ENCODE results near the gene HSPA14.
"Not testable (repeated sequence)": the region's sequence is repeated elsewhere in the genome, so short reads cannot be mapped to it uniquely, and the experiment has no call there.

HSPA14 gene, protein sequence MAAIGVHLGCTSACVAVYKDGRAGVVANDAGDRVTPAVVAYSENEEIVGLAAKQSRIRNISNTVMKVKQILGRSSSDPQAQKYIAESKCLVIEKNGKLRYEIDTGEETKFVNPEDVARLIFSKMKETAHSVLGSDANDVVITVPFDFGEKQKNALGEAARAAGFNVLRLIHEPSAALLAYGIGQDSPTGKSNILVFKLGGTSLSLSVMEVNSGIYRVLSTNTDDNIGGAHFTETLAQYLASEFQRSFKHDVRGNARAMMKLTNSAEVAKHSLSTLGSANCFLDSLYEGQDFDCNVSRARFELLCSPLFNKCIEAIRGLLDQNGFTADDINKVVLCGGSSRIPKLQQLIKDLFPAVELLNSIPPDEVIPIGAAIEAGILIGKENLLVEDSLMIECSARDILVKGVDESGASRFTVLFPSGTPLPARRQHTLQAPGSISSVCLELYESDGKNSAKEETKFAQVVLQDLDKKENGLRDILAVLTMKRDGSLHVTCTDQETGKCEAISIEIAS

DNA sequence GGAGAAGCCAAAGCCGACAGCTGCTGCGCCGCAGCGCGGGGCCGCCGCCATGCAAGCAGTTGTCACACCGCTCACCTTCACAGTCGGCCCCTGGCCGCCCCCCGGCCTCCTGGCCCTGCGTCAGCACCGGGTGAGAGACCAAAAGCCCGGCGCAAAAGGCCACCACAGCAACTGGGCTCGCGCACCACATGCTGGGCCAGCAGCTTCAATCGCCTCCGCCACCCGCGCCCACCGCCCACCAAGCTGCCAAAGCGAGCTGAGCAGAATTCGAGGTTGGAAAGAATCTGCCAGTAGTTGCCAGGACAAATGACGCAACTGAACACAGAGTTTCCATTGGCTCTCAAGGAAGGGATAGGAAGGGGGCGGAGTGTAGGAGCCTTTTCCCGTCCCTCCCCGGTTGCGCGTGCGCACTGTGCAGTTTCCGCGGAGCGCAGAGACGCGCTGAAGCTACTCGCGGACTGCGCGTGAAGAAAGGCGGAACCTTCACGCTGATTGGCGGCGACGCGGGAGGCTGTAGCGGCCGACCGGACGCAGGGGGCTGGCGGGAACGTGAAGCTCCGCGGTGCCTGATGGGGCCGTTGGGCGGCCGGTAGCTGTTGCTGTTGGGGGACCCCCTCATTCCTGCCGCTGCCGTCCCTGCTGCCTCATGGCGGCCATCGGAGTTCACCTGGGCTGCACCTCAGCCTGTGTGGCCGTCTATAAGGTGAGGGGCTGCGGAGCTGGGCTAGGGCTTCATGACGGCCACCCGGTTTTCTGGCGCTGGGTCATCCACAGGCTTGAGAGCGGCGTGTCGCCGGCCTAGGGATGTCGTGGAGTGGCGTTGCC is at the start of gene HSPA14, which contains the start of the genes CDNF and MSANTD7:
TSS of gene HSPA14 (plus strand) at position 550 of the 825 bp plus-strand sequence. CDS start at position 647, 97 bp downstream.
TSS of gene CDNF (minus strand) at position 281 of the 825 bp plus-strand sequence. CDS start at position 190, 91 bp downstream.
TSS of gene MSANTD7 (plus strand) at position 550 of the 825 bp plus-strand sequence. CDS start 3,979 bp downstream, outside the sequence.
- peak; percentile 100 for DNase-seq

DNA sequence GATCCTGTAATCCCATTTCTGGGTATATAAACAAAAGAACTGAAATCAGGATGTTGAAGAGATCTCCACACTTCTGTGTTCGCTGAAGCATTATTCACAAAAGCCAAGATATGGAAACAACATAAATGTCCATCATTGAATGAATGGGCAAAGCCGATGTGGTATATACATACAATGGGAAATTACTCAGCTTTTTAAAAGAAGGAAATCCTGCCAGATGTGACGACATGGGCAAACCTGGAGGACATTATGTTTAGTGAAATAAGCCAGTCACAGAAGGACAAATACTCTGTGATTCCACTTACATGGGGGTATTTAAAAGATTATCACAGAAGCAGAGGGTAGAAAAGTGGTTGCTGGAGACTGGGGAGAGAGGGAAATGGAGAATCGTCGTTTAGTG is 39.5 kb upstream of the HSPA14 start:
- DNase-seq, result no peak

DNA sequence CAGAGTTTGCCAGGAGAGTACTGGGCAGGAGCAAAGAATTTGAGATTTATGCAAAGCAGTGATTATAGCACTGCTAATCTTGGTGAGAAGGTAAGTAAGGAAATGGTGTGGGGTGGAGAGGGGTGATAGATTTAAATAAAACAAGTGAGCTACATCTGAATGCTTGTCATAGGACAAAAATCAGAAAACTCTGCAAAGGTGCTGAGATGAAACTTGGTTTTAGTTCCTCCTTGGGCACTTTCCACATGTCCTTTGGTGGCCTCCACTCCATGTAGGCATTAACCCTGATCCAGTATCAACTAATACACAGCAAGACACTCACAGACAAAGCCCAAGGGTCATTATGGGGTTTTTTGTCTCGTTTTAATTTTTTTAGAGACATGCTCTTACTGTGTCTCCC is 37.7 kb upstream of the HSPA14 start:
- DNase-seq, result no peak

DNA sequence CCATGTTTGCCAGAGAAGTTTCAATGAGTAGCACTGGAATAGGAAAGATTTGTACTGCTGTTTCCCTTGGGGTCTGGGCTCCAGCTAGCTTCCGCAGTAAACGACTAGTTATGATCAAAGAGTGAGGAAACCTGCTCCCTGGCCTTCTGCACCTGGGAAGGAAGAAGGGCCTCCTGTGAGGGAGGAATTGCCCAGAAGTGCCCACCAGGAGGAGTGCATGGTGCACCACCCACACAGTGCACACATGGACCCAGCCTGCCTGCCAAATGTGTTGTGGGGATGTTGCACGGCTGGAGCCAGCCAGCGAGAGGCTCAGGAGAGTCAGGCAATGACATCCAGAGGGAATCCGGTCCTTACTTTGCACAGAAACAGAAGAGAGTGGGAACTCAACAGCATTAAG is 36.4 kb upstream of the HSPA14 start:
- no peak for DNase-seq

DNA sequence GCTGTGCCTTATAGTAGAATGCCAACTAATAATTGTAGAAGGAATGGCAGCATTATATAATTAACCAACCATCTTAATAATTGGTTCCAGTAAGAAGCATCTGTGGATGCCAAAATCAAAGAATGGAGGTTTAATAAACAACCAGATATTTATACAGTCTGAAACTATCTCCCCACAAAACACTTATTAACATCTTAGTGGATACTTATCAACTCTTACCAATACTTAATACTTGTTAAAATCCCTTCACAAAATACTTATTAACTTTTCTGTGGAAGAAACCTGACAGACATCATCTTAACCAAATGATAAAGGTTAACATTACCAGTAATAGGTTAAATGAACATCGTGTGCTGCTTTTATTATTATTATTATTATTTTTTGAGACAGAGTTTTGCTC is 34.3 kb upstream of the HSPA14 start:
- DNase-seq, result no peak

DNA sequence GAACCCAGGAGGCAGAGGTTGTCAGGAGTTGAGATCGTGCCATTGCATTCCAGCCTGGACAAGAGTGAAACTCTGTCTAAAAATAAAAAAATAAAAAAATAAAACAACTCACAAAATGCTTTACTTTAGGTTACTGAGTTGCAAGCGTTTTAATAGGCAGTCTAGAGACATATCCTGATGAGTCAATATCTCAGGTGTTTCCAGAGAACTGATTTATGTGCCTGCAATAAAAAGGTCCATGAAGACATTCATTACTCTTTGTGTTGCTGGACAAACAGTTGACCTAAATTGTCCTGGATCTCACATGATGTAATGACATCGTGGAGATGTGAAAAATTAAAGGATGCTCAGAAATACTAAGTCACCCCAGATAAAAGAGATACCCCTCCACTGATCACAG is 31.8 kb upstream of the HSPA14 start:
- no peak for DNase-seq

DNA sequence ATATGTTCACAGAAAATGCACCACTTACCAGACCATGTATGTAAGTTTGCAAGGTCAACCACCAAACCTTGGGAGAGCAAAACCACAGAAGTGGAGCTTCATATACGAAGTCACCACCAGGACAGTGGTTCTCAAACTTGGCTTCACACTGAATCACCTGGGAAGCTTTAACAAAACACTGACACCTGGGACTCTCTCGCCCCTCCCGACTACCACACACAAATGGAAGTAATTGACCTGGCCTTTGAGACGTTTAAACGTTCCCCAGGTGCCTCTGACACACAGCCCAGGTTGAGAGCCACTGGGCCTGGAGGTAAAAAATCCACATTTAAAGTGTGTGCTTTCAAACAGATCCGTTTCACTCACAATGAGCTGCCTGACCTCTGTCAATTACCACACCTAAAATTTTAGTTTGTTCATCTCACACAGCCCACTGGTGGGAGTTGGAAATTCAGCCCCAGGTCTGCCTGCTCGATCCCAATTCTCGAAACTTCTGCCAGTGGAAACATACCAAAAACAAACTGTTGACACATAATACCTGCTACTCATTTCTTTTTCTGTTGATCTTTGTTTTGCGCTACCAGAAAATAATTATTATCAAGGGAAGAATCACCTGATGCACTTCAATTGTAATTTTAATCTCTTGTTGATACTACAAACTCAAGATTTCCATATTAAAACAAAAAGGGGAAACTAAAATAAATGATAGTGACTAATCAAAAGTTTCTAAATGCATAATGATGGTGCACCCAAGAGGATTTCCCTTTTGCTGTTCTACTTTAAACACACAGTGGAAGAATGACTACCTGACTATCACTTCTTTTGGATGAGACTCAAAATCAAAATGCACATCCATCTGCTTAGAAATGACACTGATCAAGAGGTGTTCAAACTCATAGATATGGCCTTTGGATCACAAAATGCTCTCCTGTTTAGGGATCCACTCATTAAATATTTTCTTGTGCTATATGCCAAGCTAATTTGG is 26.8 kb upstream of the HSPA14 start:
- DNase-seq, result no peak

DNA sequence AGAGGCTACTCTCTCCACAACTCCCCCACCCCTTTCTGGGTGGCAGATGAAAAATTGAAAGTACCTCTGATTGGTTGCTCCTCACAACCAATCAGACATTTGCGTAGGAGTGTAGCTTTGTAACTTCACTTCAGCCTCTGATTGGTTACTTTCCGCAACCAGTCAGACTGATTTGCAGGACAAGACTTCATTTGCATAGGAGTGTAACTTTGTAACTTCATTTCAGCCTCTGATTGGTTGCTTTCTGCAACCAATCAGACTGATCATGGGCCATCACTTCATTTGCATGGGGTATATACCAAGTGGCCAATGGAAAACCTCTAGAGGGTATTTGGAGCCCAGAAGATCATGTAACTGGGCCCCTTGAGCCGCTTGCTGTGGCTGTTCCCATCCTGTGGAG is 25.8 kb upstream of the HSPA14 start:
- no peak for DNase-seq

DNA sequence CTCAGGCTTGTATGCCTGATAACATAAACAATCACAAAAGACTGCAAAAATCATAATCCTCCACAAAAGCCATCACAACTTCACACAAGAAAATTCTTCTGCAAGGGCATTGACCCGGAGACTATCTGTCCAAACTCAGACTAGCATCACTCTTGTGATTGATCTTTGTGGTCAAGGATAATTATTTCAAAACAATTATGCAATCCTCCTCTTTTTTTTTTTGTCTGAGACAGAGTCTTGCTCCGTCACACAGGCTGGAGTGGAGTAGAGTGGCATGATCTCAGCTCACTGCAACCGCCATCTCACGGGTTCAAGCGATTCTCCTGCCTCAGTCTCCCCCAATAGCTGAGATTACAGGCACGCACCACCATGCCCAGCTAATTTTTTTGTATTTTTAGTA is 22.4 kb upstream of the HSPA14 start:
- DNase-seq, result no peak

DNA sequence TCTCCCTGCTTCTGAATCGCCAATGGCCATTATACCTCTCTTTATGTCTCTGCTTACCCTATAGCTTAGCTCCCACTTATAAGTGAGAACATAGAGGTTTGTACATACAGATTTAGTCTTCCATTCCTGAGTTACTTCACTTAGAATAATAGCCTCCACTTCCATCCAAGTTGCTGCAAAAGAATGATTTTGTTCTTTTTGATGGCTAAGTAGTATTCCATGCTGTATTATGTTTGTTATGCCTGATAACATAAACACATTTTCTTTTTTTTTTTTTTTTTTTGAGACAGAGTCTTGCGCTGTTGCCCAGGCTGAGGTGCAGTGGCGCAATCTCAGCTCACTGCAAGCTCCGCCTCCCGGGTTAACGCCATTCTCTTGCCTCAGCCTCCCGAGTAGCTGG is 21.4 kb upstream of the HSPA14 start:
- not testable (repeated sequence) for DNase-seq

DNA sequence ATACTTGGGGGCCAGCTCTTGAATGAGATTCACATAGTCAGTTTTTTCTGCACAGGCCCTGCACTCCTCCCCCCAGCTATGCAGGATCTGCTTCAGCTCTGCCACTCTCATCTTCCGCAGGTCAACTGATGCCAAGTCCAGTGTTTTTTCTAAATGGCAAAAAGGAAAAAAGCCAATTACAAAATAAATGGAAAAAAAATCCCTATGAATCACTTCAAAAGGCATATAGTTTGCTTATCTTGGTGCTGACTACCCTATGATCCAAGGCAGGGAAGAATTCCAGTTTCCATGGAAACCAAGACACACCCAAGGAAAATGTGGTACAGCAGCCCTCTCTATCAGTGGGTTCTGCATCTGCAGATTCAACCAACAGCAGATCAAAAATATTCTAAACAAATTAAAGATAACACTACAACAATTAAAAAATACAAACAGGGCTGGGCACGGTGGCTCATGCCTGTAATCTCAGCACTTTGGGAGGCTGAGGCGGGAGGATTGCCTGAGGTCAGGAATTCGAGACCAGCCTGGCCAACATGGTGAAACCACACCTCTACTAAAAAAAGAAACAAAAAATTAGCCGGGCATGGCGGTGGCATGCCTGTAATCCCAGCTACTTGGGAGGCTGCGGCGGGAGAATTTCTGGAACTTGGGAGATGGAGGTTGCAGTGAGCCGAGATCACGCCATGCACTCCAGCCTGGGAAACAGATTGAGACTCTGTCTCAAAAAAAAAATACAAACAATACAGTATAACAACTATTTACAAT is 17.9 kb upstream of the HSPA14 start:
- no peak for DNase-seq

DNA sequence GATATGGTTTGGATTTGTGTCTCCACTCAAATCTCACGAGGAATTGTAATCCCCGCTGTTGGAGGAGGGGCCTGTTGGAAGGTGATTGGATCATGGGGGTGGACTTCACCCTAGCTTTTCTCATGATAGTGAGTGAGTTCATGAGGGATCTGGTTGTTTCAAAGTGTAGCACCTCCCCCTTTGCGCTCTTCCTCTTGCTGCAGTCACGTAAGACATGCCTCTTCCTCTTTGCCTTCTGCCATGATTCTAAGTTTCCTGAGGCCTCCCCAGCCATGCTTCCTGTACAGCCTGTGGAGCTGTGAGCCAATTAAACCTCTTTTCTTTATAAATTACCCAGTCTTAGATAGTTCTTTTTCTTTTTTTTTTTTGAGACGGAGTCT is 17.3 kb upstream of the HSPA14 start:
- peak; percentile 18 for DNase-seq

DNA sequence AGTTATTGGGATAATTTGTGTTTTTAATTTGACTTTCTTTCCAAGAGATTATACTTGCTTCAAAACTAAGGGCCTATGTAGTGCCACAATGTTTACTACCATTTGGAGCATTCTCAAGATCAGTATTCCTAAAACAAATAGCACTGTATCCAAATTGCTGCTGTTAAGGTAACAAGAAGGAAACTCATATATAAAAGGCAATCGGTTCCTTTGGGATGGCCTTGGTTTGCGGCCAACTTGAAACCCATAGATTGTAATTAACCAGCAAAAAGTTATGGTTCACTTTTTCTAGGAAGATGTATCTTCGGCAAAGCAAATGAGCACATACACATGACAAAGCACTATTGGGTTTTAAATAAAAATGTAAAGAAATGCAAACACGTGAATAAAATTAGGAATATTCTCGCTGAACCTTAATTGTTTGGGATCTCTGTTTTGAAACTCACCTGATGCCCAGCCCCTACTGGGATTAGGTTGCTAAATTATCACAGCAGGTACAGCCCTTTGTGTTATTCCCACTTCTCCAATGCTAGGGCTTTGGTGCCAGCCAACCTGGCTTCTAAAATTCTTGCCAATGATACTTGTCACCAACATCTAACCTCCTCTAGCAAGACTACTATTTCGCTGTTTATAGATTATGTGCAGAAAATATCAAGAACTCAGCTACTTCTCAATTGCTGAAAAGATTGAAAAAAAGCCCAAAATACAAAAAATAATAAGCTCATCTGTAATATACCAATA is 16.3 kb upstream of the HSPA14 start:
- no peak for DNase-seq

DNA sequence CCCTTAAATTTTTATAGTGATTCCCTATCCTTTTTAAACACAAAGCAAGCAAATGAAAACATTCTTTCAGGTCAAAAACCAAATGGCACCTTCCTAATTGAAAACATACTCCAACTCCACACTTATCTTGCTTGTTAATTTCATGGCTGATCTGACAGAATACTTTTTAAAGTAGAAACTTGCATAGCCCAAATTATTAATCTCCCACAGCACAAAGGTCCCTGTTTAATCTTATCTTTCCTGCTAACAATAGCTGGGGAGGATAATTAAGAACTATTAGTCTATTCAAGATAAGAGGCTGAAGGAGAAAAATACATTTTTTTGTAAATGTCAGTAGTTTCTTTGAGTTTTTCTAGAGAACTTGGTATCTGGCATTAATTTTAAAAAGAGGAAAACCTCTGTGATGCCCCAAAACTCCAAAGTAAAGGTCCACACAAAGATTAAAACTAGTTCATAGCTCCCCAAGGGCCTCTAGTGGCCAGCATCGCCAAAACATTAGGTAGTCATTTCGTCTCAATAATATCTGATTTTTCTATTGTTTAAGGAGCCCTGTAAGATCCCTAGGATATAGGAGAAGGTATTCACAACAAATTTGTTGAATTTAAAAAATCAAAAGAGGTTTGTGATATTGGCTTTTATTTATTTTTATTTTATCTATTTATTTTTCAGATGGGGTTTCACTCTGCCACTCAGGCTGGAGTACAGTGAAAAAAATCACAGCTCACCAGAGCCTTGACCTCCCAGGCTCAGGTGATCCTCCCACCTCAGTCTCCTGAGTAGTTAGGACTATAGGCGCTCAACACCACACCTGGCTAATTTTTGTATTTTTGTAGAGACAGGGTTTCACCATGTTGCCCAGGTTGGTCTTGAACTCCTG is 15.0 kb upstream of the HSPA14 start:
- DNase-seq, result peak; percentile 53

DNA sequence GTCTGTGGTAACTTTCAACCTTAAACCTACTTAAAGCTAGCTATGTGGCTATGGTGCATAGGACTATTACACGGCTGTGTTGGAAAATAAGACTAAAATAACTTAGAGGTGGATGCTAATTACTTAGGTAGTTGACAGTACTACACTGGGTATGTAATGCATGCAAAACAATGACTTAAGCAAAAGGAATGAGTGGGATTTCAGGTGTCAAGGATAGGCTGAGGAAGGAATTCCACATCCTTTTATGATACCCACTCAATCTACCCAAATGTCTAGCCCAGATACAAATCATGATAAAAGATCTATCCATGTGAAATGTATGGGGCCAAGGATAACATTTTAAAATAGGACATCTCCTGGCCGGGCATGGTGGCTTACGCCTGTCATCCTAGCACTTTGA is 14.1 kb upstream of the HSPA14 start:
- no peak for DNase-seq

DNA sequence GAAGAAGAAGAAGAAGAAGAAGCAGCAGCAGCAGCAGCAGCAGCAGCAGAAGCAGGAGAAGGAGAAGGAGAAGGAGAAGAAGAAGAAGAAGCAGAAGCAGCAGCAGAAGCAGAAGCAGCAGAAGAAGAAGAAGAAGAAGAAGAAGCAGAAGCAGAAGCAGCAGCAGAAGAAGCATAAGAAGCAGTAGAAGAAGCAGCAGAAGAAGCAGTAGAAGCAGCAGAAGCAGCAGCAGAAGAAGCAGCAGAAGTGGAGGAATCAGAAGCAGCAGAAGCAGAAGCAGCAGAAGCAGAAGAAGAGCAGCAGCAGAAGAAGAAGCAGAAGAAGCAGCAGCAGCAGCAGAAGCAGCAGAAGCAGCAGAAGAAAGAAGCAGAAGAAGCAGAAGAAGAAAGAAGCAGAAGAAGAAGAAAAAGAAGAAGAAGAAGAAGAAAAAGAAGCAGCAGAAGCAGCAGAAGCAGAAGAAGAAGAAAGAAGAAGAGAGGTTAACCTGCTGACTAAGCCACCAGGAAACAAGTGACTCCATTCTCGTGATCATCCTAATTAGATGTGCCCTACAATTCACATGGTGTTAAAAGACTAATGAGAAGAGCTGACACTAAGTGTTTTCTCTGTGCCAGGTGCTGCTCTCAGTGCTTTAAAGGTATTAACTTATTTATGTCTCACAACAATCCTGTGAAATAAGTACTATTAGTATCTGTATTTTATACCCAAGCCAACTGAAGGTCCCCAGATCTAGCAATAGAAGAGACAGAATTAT is 11.9 kb upstream of the HSPA14 start:
- DNase-seq, result peak; percentile 43

DNA sequence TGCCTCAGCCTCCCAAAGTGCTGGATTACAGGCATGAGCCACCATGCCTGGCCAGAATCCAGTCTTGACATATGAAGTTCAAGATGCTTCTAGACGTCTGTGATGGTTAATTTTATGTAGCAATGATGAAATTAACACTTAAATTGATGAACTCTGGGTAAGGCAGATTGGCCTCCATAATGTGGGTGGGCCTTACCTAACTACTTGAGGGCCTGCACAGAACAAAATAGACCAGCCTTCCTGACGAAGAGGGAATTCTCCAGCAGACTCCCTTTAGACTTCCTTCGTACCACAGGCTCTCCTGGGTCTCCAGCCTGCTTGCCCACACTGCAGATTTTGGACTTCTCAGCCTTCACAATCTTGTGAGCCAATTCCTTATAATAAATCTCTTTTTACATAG is 5.0 kb upstream of the HSPA14 start:
- no peak for DNase-seq

DNA sequence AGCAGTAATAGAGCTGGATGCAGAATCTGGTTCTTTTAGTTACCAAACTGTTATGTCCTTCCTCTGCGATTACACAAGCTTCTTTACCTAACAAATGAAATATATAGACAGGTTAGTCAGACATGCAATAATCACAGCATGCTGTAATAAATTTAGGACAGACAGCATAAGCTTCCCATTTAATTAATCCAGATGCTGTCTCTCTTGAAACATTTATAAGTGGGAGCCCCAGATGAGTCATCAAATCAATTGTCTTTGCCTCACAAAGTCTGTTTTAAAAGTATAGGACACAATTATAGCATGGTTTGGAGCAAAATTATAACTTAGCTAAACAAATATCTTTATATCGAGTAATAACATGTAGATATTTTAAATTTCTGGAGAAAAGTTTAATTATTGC is 1.9 kb upstream of the HSPA14 start:
- DNase-seq, result no peak
